ENCODE measurements around the gene ABCG1. TPM values are rescaled to one million over a fixed set of nuclear protein-coding genes. Genes with fewer than 3 reads are reported as not detected.

ABCG1 gene
- total RNA-seq, 1 donor from 2014 or later = 1.6 TPM

GRCh38 chr21:42200906-42201614 is 17.9 kb upstream of the ABCG1 start:
- H3K4me1 Mint-ChIP-seq (ENCODE audit: low read depth) = peaks cover 9% of the 10 kb centered on the region
- no peak for TF ChIP-seq CTCF (IDR thresholded peaks at IDR 0.05)
- peaks cover 20% of the 10 kb centered on the region for H3K9me3 Mint-ChIP-seq (ENCODE audit: low read depth)
- no peak overlapping the region for H3K27ac Mint-ChIP-seq (ENCODE audit: unreplicated experiment)
- DNase-seq (ENCODE audit: low spot score) = no peak
- no peak overlapping the region for H3K4me3 Mint-ChIP-seq (ENCODE audit: unreplicated experiment)
- peaks cover 3% of the 10 kb centered on the region for H3K27me3 Mint-ChIP-seq (ENCODE audit: low read depth)
- peaks cover 6% of the 10 kb centered on the region for H3K36me3 Mint-ChIP-seq (ENCODE audit: low read depth)

- peaks cover 3% of the 10 kb centered on the region for H3K27me3 Mint-ChIP-seq (ENCODE audit: low read depth)
- H3K4me3 Mint-ChIP-seq (ENCODE audit: unreplicated experiment) = no peak overlapping the region
- H3K27ac Mint-ChIP-seq (ENCODE audit: unreplicated experiment) = no peak overlapping the region
- no peak for TF ChIP-seq CTCF (IDR thresholded peaks at IDR 0.05)
- H3K4me1 Mint-ChIP-seq (ENCODE audit: low read depth) = peaks cover 9% of the 10 kb centered on the region
- H3K9me3 Mint-ChIP-seq (ENCODE audit: low read depth) = peaks cover 20% of the 10 kb centered on the region
- DNase-seq (ENCODE audit: low spot score) = no peak
- H3K36me3 Mint-ChIP-seq (ENCODE audit: low read depth) = peaks cover 6% of the 10 kb centered on the region
Measured at GRCh38 chr21:42201615-42202161, 17.3 kb upstream of the ABCG1 start.

GRCh38 chr21:42202321-42202720 is 16.6 kb upstream of the ABCG1 start:
- H3K4me3 Mint-ChIP-seq (ENCODE audit: unreplicated experiment) = no peak overlapping the region
- H3K27ac Mint-ChIP-seq (ENCODE audit: unreplicated experiment) = no peak overlapping the region
- peaks cover 9% of the 10 kb centered on the region for H3K4me1 Mint-ChIP-seq (ENCODE audit: low read depth)
- DNase-seq (ENCODE audit: low spot score) = no peak
- peaks cover 20% of the 10 kb centered on the region for H3K9me3 Mint-ChIP-seq (ENCODE audit: low read depth)
- H3K27me3 Mint-ChIP-seq (ENCODE audit: low read depth) = peaks cover 8% of the 10 kb centered on the region
- no peak for TF ChIP-seq CTCF (IDR thresholded peaks at IDR 0.05)
- H3K36me3 Mint-ChIP-seq (ENCODE audit: low read depth) = peaks cover 6% of the 10 kb centered on the region

- Mint-ChIP-seq H3K9me3 (ENCODE audit: low read depth) (peaks cover 20% of the 10 kb centered on the region), H3K27ac (ENCODE audit: unreplicated experiment) (no peak overlapping the region), H3K27me3 (ENCODE audit: low read depth) (peaks cover 8% of the 10 kb centered on the region), H3K4me3 (ENCODE audit: unreplicated experiment) (no peak overlapping the region), H3K36me3 (ENCODE audit: low read depth) (peaks cover 6% of the 10 kb centered on the region), H3K4me1 (ENCODE audit: low read depth) (peaks cover 9% of the 10 kb centered on the region)
- no peak for DNase-seq (ENCODE audit: low spot score)
- TF ChIP-seq CTCF (IDR thresholded peaks at IDR 0.05) = no peak
Measured at GRCh38 chr21:42203321-42203720, 15.6 kb upstream of the ABCG1 start.

- Mint-ChIP-seq H3K27me3 (ENCODE audit: low read depth) (peaks cover 8% of the 10 kb centered on the region), H3K4me1 (ENCODE audit: low read depth) (peaks cover 7% of the 10 kb centered on the region), H3K36me3 (ENCODE audit: low read depth) (peaks cover 6% of the 10 kb centered on the region), H3K4me3 (ENCODE audit: unreplicated experiment) (no peak overlapping the region), H3K9me3 (ENCODE audit: low read depth) (peaks cover 20% of the 10 kb centered on the region), H3K27ac (ENCODE audit: unreplicated experiment) (no peak overlapping the region)
- TF ChIP-seq CTCF (IDR thresholded peaks at IDR 0.05) = no peak
- no peak for DNase-seq (ENCODE audit: low spot score)
Measured at GRCh38 chr21:42203936-42204335, 15.0 kb upstream of the ABCG1 start.

All from chondrocyte (in vitro differentiated cells).